Fibroblast of villous mesenchyme (primary cell): ENCODE results near the gene MLX. TPM values are rescaled to one million over a fixed set of nuclear protein-coding genes. Genes with fewer than 3 reads are reported as not detected.

Experiments
- DNase-seq: peaks from one replicate; pipeline ENCODE4 v3.0.0-alpha.2; 2010; ENCODE audit warnings: low read depth
- H3K4me3 ChIP-seq: 2 replicates; pipeline ENCODE4 v1.5.1; 2011; ENCODE audit warnings: low read depth, mild to moderate bottlenecking, low read length
- total RNA-seq: library from RNA; depleted of rRNA; stranded (reverse); fragments of >200 nt; gene quantifications from 2 replicates; pipeline ENCODE4 v1.2.3, GENCODE V29; 2012
- TF ChIP-seq, protein P1 (sequence below): IDR thresholded peaks from 2 replicates; pipeline ENCODE4 v1.5.1; 2012; ENCODE audit warnings: low read depth, mild to moderate bottlenecking, low read length; ENCODE audit not compliant: insufficient read depth

The MLX gene
- total RNA-seq, 1 donor: 47.5 TPM

DNA sequence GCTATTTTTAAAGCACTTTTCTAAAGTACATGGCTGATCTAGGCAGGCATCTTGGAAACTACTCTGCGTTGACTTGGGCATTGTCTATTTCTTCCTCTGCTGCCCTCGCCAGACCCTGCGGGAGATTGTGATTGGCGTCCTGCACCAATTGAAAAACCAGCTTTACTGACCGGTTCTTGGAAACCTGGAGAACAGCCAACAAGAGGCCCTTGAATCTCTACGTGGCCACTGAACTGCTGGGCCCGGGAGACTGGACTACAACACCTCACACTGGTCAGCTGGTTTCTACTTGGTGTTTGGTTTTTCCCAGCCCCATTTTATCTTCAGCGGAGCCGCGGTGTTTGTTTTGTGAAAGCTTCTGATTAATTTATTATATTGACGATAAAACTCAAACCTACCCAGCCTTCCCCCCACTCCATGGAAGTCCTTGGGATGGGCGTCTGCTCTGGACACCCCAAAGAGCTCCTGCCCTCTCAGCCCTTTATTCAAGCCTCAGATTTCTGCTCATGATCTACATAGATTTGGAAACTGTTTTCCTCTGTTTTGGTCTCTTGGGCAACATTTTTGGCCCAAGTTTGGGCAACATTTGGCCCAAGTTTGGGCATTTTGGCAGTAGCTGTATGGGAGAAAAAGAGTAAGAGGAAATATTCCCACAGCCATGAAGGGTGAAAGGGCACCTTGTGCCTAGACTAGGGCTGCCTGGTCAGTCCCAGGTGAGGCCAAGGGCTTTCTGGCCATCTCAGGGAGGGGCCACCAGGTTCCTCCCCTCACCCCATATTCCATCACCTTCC is 4.7 kb downstream of the MLX start:
- TF ChIP-seq, protein P1, sequence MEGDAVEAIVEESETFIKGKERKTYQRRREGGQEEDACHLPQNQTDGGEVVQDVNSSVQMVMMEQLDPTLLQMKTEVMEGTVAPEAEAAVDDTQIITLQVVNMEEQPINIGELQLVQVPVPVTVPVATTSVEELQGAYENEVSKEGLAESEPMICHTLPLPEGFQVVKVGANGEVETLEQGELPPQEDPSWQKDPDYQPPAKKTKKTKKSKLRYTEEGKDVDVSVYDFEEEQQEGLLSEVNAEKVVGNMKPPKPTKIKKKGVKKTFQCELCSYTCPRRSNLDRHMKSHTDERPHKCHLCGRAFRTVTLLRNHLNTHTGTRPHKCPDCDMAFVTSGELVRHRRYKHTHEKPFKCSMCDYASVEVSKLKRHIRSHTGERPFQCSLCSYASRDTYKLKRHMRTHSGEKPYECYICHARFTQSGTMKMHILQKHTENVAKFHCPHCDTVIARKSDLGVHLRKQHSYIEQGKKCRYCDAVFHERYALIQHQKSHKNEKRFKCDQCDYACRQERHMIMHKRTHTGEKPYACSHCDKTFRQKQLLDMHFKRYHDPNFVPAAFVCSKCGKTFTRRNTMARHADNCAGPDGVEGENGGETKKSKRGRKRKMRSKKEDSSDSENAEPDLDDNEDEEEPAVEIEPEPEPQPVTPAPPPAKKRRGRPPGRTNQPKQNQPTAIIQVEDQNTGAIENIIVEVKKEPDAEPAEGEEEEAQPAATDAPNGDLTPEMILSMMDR: no peak
- no peak for DNase-seq
- no peak overlapping the region for H3K4me3 ChIP-seq

- no peak for DNase-seq
- no peak overlapping the region for H3K4me3 ChIP-seq
- TF ChIP-seq, protein P1: no peak
Measured at GRCh38 chr17:42573095-42573494, 6.2 kb downstream of the MLX start.

DNA sequence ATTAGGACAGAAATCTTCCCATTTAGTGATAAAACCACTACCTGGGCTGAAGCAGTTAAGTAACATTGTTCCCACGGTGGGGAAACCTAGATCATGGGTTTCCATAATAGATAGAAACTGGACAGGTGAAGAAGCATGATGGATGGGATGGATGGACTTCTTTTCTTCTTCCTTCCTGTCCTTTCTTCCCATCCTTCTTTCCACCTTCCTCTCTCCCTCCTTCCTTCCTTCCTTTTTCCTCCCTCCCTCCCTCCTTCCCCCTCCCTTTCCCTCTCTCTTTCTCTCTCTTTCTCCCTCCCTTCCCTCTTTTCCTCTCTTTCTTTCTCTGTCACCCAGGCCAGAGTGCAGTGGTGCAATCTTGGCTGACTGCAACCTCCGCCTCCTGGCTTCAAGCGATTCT is 7.6 kb downstream of the MLX start:
- no peak for DNase-seq
- no peak overlapping the region for H3K4me3 ChIP-seq
- TF ChIP-seq, protein P1: no peak

DNA sequence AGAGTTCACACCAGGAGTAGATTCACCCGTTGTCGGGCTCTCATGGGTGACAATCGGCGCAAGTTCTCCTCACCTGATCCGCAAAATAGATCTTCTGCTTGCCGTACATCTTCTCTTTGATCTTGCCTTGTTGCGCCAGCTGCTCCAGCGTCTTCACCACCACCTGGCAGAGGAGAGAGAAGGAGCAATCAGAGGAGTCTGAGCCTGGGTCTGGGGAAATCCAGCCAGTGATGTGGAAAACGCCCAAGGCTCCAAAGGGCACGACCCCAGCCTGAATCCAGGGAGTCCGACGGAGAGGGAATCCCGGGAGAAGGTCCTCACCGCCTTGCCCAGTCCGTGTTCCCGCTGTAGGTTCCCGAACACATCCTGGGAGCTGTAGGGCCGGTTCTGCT is 10.2 kb downstream of the MLX start:
- H3K4me3 ChIP-seq: peak overlapping the region; percentile 83
- TF ChIP-seq, protein P1: no peak
- DNase-seq: no peak

DNA sequence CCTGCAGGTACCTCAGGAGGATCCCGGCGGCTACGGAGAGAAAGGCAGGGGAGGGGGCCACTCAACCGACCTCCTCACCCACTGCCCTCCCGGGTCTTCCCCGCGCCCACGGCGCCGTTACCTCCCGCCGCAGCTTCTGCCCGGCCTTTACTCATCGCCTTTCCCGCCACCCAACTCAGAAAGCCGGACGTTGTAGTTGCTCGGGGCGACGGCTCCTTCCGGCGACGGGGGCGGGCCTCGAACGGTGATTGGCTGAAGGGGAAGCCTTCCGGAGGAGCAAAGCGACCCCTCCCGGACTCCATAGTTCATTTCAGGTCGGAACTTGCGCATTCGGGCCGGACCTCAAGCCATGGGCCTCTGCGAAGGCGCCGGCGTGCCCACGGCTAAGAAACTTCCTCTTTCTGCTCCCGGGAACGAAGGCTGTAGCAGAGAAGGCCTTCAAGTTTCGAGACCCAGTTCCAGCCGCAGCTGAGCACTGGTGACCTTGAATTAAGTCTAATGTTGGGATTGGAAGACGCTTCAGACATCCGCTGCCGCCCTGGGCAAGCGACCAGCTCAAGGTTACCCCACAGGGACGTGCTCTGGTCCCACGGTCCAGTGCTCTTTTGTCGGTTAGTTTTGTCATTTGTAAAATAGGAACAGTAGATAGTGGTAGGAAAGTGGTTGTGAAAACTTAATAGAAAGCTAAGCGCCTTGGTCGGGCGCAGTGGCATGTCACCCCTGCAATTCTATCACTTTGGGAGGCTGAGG is 10.8 kb downstream of the MLX start, which contains the start of gene PSMC3IP:
PSMC3IP (minus strand) TSS at position 198 of the 750 bp plus-strand sequence; CDS start at position 155, 43 bp downstream.
- DNase-seq: peak; percentile 96
- TF ChIP-seq, protein P1: peak; percentile 30
- H3K4me3 ChIP-seq: peak within 1 kb of the TSS; percentile 83

DNA sequence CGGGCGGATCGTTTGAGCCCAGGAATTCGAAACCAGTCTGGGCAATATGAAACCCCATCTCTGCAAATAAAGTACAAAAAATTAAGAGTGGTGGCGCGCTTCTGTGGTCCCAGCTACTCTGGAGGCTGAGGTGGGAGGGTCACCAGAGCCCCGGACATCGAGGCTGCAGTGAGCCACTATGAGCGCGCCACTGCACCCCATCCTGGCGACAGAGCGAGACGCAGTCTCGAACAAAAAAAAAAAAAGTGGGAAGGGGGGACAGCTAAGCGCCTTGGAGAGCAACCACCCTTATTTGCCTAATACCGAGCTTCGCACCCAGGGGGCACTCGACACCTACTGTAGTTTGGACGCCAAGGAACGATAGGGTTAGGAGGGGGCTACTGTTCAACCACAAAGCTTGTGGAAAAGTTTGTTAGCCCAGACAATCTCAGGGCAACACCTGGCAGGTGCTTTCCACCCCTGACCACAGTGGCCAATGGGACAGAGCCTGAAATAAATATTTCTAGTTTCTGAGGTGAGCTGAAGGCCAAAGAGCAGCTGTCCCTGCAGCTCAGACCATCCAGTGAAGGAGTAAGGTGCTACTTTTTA is 11.5 kb downstream of the MLX start:
- TF ChIP-seq, protein P1: peak; percentile 78
- peak overlapping the region; percentile 83 for H3K4me3 ChIP-seq
- DNase-seq: peak; percentile 72
